IMR-90 (cell line): ENCODE results near the gene UGT1A3. TPM values are rescaled to one million over a fixed set of nuclear protein-coding genes. Genes with fewer than 3 reads are reported as not detected.

Experiments used
- ATAC-seq: fragments of 200-7000 bp; cut with Tn5 transposase; 2 replicates; pipeline ENCODE4 v1.9.1; 2020; ENCODE audit warnings: low read depth, mild to moderate bottlenecking, moderate library complexity
- BruUV-seq: library from RNA; stranded (reverse); fragments of 400-500 nt; replicated peaks from 2 replicates; lab custom pipeline; 2021; lab: Mats Ljungman, UMichigan
- CTCF ChIA-PET: fragments of 300-600 bp; formaldehyde crosslinking; extraction: SDS; loops from one replicate; lab custom pipeline; 2021; ENCODE audit warnings: antibody characterized with exemption; lab: Yijun Ruan, JAX
- POLR2A ChIA-PET: fragments of 300-600 bp; sonication (Branson Sonifier 250); formaldehyde crosslinking; loops from one replicate; lab custom pipeline; 2022; ENCODE audit warnings: antibody characterized with exemption; ENCODE audit not compliant: unreplicated experiment; lab: Charles Lee
- DNase-seq: peaks from one replicate; pipeline ENCODE4 v3.0.0; 2013
- H2AFZ ChIP-seq: replicated peaks from 2 replicates; pipeline ENCODE3; 2013; ENCODE audit warnings: low read length, mild to moderate bottlenecking; ENCODE audit not compliant: poor library complexity
- H2AK5ac ChIP-seq: 2 replicates; pipeline ENCODE4 v1.6.1; 2013; ENCODE audit warnings: low read depth, low read length, inconsistent platforms
- H2AK9ac ChIP-seq: replicated peaks from 2 replicates; pipeline ENCODE3; 2013; ENCODE audit warnings: mild to moderate bottlenecking, low read depth, low read length, moderate library complexity; ENCODE audit not compliant: poor library complexity
- H2BK120ac ChIP-seq: 2 replicates; pipeline ENCODE4 v1.6.1; 2013; ENCODE audit warnings: low read depth, low read length, inconsistent platforms
- H2BK15ac ChIP-seq: 3 replicates; pipeline ENCODE4 v1.6.1; 2013; ENCODE audit warnings: low read depth, low read length, inconsistent platforms
- H2BK20ac ChIP-seq: 2 replicates; pipeline ENCODE4 v1.6.1; 2013; ENCODE audit warnings: low read depth, mild to moderate bottlenecking, inconsistent platforms, low read length, moderate library complexity
- H2BK5ac ChIP-seq: 2 replicates; pipeline ENCODE4 v1.6.1; 2013; ENCODE audit warnings: mild to moderate bottlenecking, low read depth, low read length, inconsistent platforms; ENCODE audit not compliant: poor library complexity, severe bottlenecking
- H3K14ac ChIP-seq: replicated peaks from 2 replicates; pipeline ENCODE4 v1.6.1; 2013; ENCODE audit warnings: low read depth, low read length, inconsistent platforms
- H3K18ac ChIP-seq: 2 replicates; pipeline ENCODE4 v1.6.1; 2013; ENCODE audit warnings: low read depth, low read length, control low read depth
- H3K23ac ChIP-seq: 2 replicates; pipeline ENCODE4 v1.6.1; 2013; ENCODE audit warnings: low read depth, low read length, inconsistent platforms
- H3K27ac ChIP-seq: 2 replicates; pipeline ENCODE4 v1.5.1; 2013; ENCODE audit warnings: mild to moderate bottlenecking, control low read depth, low read length; ENCODE audit not compliant: insufficient read depth
- H3K27me3 ChIP-seq: 2 replicates; pipeline ENCODE4 v1.6.1; 2013; ENCODE audit warnings: low read length; ENCODE audit not compliant: control insufficient read depth, insufficient read depth
- H3K36me3 ChIP-seq: 2 replicates; pipeline ENCODE4 v1.6.1; 2013; ENCODE audit warnings: low read length, mixed read lengths; ENCODE audit not compliant: control insufficient read depth, insufficient read depth
- H3K4ac ChIP-seq: 2 replicates; pipeline ENCODE4 v1.6.1; 2013; ENCODE audit warnings: low read depth, low read length, inconsistent platforms
- H3K4me1 ChIP-seq: 2 replicates; pipeline ENCODE4 v1.6.1; 2013; ENCODE audit warnings: low read length, mixed read lengths; ENCODE audit not compliant: control insufficient read depth, insufficient read depth
- H3K4me2 ChIP-seq: 2 replicates; pipeline ENCODE4 v1.6.1; 2013; ENCODE audit warnings: low read depth, mild to moderate bottlenecking, control low read depth, low read length, moderate library complexity
- H3K4me3 ChIP-seq: 2 replicates; pipeline ENCODE4 v1.5.1; 2013; ENCODE audit warnings: low read depth, mild to moderate bottlenecking, control low read depth, low read length, moderate library complexity; ENCODE audit not compliant: insufficient read depth
- H3K56ac ChIP-seq: 2 replicates; pipeline ENCODE4 v1.6.1; 2013; ENCODE audit warnings: low read length, inconsistent platforms; ENCODE audit not compliant: insufficient read depth; ENCODE audit errors: extremely low read depth
- H3K79me1 ChIP-seq, 2 experiments: 2 replicates each; pipeline ENCODE4 v1.6.1; 2013; ENCODE audit warnings: low read length in 2 of 2, inconsistent platforms in 1 of 2, low read depth in 1 of 2
- H3K9ac ChIP-seq: 2 replicates; pipeline ENCODE4 v1.6.1; 2013; ENCODE audit warnings: low read depth, low read length, control low read depth
- H3K9me1 ChIP-seq: 2 replicates; pipeline ENCODE4 v1.6.1; 2013; ENCODE audit warnings: low read length, inconsistent platforms; ENCODE audit not compliant: insufficient read depth
- H3K9me3 ChIP-seq: 2 replicates; pipeline ENCODE4 v1.6.1; 2013; ENCODE audit warnings: low read length; ENCODE audit not compliant: control insufficient read depth, insufficient read depth
- H4K20me1 ChIP-seq: 2 replicates; pipeline ENCODE4 v1.6.1; 2013; ENCODE audit warnings: low read length, inconsistent platforms; ENCODE audit not compliant: insufficient read depth
- H4K5ac ChIP-seq: 2 replicates; pipeline ENCODE4 v1.6.1; 2013; ENCODE audit warnings: mild to moderate bottlenecking, low read depth, low read length, control low read depth
- H4K8ac ChIP-seq, 2 experiments: 2 replicates each; pipeline ENCODE4 v1.6.1; 2013; ENCODE audit warnings: low read depth in 2 of 2, low read length in 2 of 2, control low read depth in 1 of 2, inconsistent platforms in 1 of 2
- H4K91ac ChIP-seq: 2 replicates; pipeline ENCODE4 v1.6.1; 2013; ENCODE audit warnings: low read depth, low read length, inconsistent platforms; ENCODE audit not compliant: insufficient read depth
- CEBPB ChIP-seq: IDR thresholded peaks from 2 replicates; pipeline ENCODE4 v1.6.1; 2012; ENCODE audit warnings: low read depth, low read length, improper control_type of control experiment
- FOS ChIP-seq: fragments of 150-350 bp; IDR thresholded peaks from 2 replicates; pipeline ENCODE4 v1.6.1; 2016; ENCODE audit warnings: low read depth, low read length
- MAFK ChIP-seq: IDR thresholded peaks from 2 replicates; pipeline ENCODE4 v1.6.1; 2012; ENCODE audit warnings: low read depth, low read length, improper control_type of control experiment
- MAZ ChIP-seq: IDR thresholded peaks from 2 replicates; pipeline ENCODE4 v1.6.1; 2012; ENCODE audit warnings: low read depth, mild to moderate bottlenecking, low read length, improper control_type of control experiment, moderate library complexity, borderline replicate concordance
- RCOR1 ChIP-seq: IDR thresholded peaks from 2 replicates; pipeline ENCODE4 v1.6.1; 2012; ENCODE audit warnings: mild to moderate bottlenecking, low read length, improper control_type of control experiment; ENCODE audit not compliant: insufficient replicate concordance
- RFX5 ChIP-seq: IDR thresholded peaks from 2 replicates; pipeline ENCODE4 v1.8.0; 2012; ENCODE audit warnings: low read depth, mild to moderate bottlenecking, low read length, moderate library complexity
- WGBS, 2 experiments: methylation state at CpG; one replicate each; pipeline versions ENCODE4 v1.1.5 to v1.1.7; 2013; ENCODE audit warnings: missing lambda C conversion rate in 2 of 2; ENCODE audit not compliant: insufficient read length in 1 of 2; ENCODE audit errors: extremely low coverage in 2 of 2; 5-methylcytosine and 5-hydroxymethylcytosine counted together
- dilution Hi-C: fragments of 300-500 bp; cut with HindIII; formaldehyde crosslinking; loops from one replicate; pipeline ENCODE4 v1.14.3; 2018; ENCODE audit warnings: low sequenced_read_pairs; ENCODE audit not compliant: unreplicated experiment
- in situ Hi-C: fragments of 300-500 bp; cut with MboI; formaldehyde crosslinking; loops from 3 replicates; pipeline ENCODE4 v1.14.3; 2019; ENCODE audit warnings: low sequenced_read_pairs, inconsistent platforms, mixed read lengths
- intact Hi-C: fragments of 100-400 bp; cut with micrococcal nuclease; formaldehyde crosslinking; loops from 2 replicates; pipeline ENCODE4 v1.10.0; 2022
- polyA plus RNA-seq, 3 experiments: library from polyadenylated mRNA; depleted of rRNA; stranded (reverse); fragments of >200 nt; gene quantifications; 2 replicates each; pipeline ENCODE4 v1.2.3, GENCODE V29; 2012; ENCODE audit warnings: low replicate concordance in 1 of 3
- total RNA-seq: library from RNA; depleted of rRNA; stranded (reverse); fragments of >200 nt; gene quantifications from 2 replicates; pipeline ENCODE4 v1.2.3, GENCODE V29; 2012

UGT1A3 gene
- total and polyA plus RNA-seq, 2 of the 4 experiments (the other 2 are of a cell fraction) = not detected

DNA sequence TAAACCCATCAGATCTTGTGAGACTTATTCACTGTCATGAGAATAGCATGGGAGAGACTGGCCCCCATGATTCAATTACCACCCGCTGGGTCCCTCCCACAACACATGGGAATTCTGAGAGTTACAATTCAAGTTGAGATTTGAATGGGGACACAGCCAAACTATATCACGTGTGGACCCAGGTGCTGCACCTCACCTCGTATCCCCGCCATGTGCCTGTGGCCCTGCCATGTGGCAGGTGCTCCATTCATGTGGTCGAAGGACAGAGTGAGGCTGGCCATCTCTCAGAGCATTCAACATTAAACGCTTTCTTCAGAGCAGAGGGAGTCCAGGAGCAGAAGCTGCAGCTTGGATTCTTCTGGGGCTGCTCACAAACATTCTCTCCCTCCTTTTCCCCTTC is 81.5 kb downstream of the UGT1A3 start:
- dilution Hi-C loops (no loop called here), intact Hi-C loops (no loop called here), in situ Hi-C loops (no loop called here)
- H3K23ac ChIP-seq = no peak overlapping the region
- CTCF ChIA-PET = no interaction called here
- no peak overlapping the region for H2AK9ac ChIP-seq
- TF ChIP-seq MAFK (no peak), CEBPB (no peak), FOS (no peak), MAZ (no peak), RCOR1 (no peak), RFX5 (no peak)
- H3K79me1 ChIP-seq = no peaks in the 10 kb centered on the region
- BruUV-seq = no TSS peak
- no CpG with 5 or more reads among the region's 6 CpGs for WGBS, 2 experiments
- H2BK20ac ChIP-seq = no peak overlapping the region
- no peaks in the 10 kb centered on the region for H3K9me3 ChIP-seq
- no peak overlapping the region for H3K4me2 ChIP-seq
- no peak overlapping the region for H2BK5ac ChIP-seq
- no peaks in the 10 kb centered on the region for H3K4me1 ChIP-seq
- no peak overlapping the region for H3K18ac ChIP-seq
- H3K56ac ChIP-seq = no peak overlapping the region
- no peak overlapping the region for H2AFZ ChIP-seq
- H2BK15ac ChIP-seq = no peak overlapping the region
- H3K9ac ChIP-seq = no peak overlapping the region
- POLR2A ChIA-PET = no interaction called here
- peaks cover 27% of the 10 kb centered on the region for H3K27me3 ChIP-seq
- H3K4me3 ChIP-seq = no peak overlapping the region
- H3K14ac ChIP-seq = no peak overlapping the region; the same call in 1 of the 2 replicates
- H3K27ac ChIP-seq = no peak overlapping the region
- no peaks in the 10 kb centered on the region for H3K36me3 ChIP-seq
- no peaks in the 10 kb centered on the region for H4K20me1 ChIP-seq
- H4K8ac ChIP-seq = no peak overlapping the region
- H2AK5ac ChIP-seq = no peak overlapping the region
- H3K4ac ChIP-seq = no peak overlapping the region
- no peak overlapping the region for H4K5ac ChIP-seq
- DNase-seq = no peak
- no peak overlapping the region for H4K91ac ChIP-seq
- no peak overlapping the region for H2BK120ac ChIP-seq
- no peaks in the 10 kb centered on the region for H3K9me1 ChIP-seq
- no peak for ATAC-seq
